K562 (cell line): Measurements from ENCODE around the gene HES3. TPM values are rescaled to one million over a fixed set of nuclear protein-coding genes. Genes with fewer than 3 reads are reported as not detected.

Source experiments
- ARHGAP35 ChIP-seq: fragments of 450-650 bp; IDR thresholded peaks from 2 replicates; pipeline ENCODE4 v1.6.1; 2018; ENCODE audit not compliant: partially characterized antibody
- ARID2 ChIP-seq: fragments of 450-650 bp; IDR thresholded peaks from 2 replicates; pipeline ENCODE4 v1.6.1; 2017; ENCODE audit warnings: antibody characterized with exemption, mild to moderate bottlenecking
- BHLHE40 ChIP-seq: IDR thresholded peaks from 2 replicates; pipeline ENCODE4 v1.6.1; 2011; ENCODE audit warnings: low read length, improper control_type of control experiment
- BRF1 ChIP-seq: IDR thresholded peaks from 3 replicates; pipeline ENCODE4 v1.6.1; 2011; ENCODE audit warnings: borderline replicate concordance, mild to moderate bottlenecking; ENCODE audit not compliant: insufficient read length; ENCODE audit errors: extremely low read depth
- EWSR1 ChIP-seq: fragments of 450-650 bp; IDR thresholded peaks from 2 replicates; pipeline ENCODE4 v1.6.1; 2018; ENCODE audit warnings: borderline replicate concordance, mild to moderate bottlenecking, low read depth, moderate library complexity; ENCODE audit not compliant: partially characterized antibody
- FOXJ3 ChIP-seq: sonication (generic); formaldehyde crosslinking; IDR thresholded peaks from 2 replicates; pipeline ENCODE4 v1.4.0; 2020; ENCODE audit warnings: mild to moderate bottlenecking, missing genetic modification reagents
- GTF3C2 ChIP-seq: IDR thresholded peaks from 3 replicates; pipeline ENCODE4 v1.6.1; 2011; ENCODE audit warnings: borderline replicate concordance, mild to moderate bottlenecking, moderate library complexity; ENCODE audit not compliant: insufficient read length; ENCODE audit errors: extremely low read depth
- MAFG ChIP-seq: fragments of 450-650 bp; conservative IDR thresholded peaks from 2 replicates; pipeline ENCODE4 v1.6.1; 2016; ENCODE audit warnings: missing genetic modification characterization, missing compliant biosample characterization
- MBD1 ChIP-seq: fragments of 250-450 bp; sonication (Bioruptor Pico); IDR thresholded peaks from 2 replicates; pipeline ENCODE4 v1.8.0; 2022; ENCODE audit warnings: inconsistent platforms
- MCM5 ChIP-seq: fragments of 450-650 bp; IDR thresholded peaks from 2 replicates; pipeline ENCODE4 v1.6.1; 2016; ENCODE audit warnings: low read depth
- MCM7 ChIP-seq, 2 experiments: fragments of 450-650 bp; IDR thresholded peaks; 2 replicates each; pipeline ENCODE4 v1.6.1; 2016 to 2018
- MTA2 ChIP-seq: fragments of 450-650 bp; IDR thresholded peaks from 2 replicates; pipeline ENCODE4 v1.6.1; 2016; ENCODE audit warnings: low read depth
- NCOA1 ChIP-seq: fragments of 450-650 bp; IDR thresholded peaks from 2 replicates; pipeline ENCODE4 v1.6.1; 2016; ENCODE audit warnings: low read depth
- PRDM10 ChIP-seq: fragments of 450-650 bp; IDR thresholded peaks from 2 replicates; pipeline ENCODE4 v1.6.1; 2018; ENCODE audit not compliant: partially characterized antibody
- RAD21 ChIP-seq, 2 experiments: fragments of 250-450 bp in 1 of 2; fragments of 450-650 bp in 1 of 2; sonication (Bioruptor Pico) in 1 of 2; formaldehyde crosslinking in 1 of 2; IDR thresholded peaks in 1 of 2; conservative IDR thresholded peaks in 1 of 2; 2 replicates each; pipeline versions ENCODE4 v1.4.0 to v1.8.0; 2020 to 2022; ENCODE audit warnings: mild to moderate bottlenecking in 2 of 2, moderate library complexity in 1 of 2
- RBBP5 ChIP-seq: fragments of 200-600 bp; sonication (generic); IDR thresholded peaks from 2 replicates; pipeline ENCODE4 v1.6.1; 2012; ENCODE audit warnings: borderline replicate concordance, mild to moderate bottlenecking, low read length, control low read depth, inconsistent platforms; ENCODE audit not compliant: insufficient read depth, poor library complexity, severe bottlenecking
- SAFB ChIP-seq: fragments of 200-400 bp; formaldehyde crosslinking; IDR thresholded peaks from 2 replicates; pipeline ENCODE4 v1.6.1; 2017; ENCODE audit warnings: low read depth, low read length, borderline replicate concordance
- XRCC5 ChIP-seq: fragments of 200-400 bp; formaldehyde crosslinking; IDR thresholded peaks from 2 replicates; pipeline ENCODE4 v1.6.1; 2017; ENCODE audit warnings: low read depth, mild to moderate bottlenecking, low read length
- ZNF444 ChIP-seq: fragments of 250-450 bp; sonication (Bioruptor Pico); IDR thresholded peaks from 2 replicates; pipeline ENCODE4 v1.4.0; 2020; ENCODE audit warnings: mild to moderate bottlenecking, moderate library complexity
- ZNF764 ChIP-seq: fragments of 250-450 bp; sonication (Bioruptor Pico); IDR thresholded peaks from 2 replicates; pipeline ENCODE4 v1.4.0; 2020; ENCODE audit warnings: low read depth, mild to moderate bottlenecking, moderate library complexity
- ZSCAN32 ChIP-seq: fragments of 450-650 bp; formaldehyde crosslinking; IDR thresholded peaks from 2 replicates; pipeline ENCODE4 v1.4.0; 2020; ENCODE audit warnings: mild to moderate bottlenecking, moderate library complexity
- polyA plus RNA-seq, 8 experiments: library from polyadenylated mRNA; depleted of rRNA in 4 of 8; stranded (reverse) in 5 of 8; unstranded in 3 of 8; fragments of >200 nt; fragmentation: Nextera tagmentation in 2 of 8; fragmentation: Illumina TruSeq in 1 of 8; extraction: Ambion mirVana in 2 of 8; extraction: Trizol in 1 of 8; gene quantifications; 2 replicates each; pipeline versions ENCODE4 v1.2.1 to v1.2.3, GENCODE V29; 2011 to 2014; ENCODE audit warnings: inconsistent platforms in 1 of 8, missing spikeins in 1 of 8
- total RNA-seq, 7 experiments: library from RNA; depleted of rRNA in 6 of 7; stranded (reverse); fragments of >200 nt in 6 of 7; fragmentation: Illumina TruSeq in 2 of 7; extraction: Trizol in 2 of 7; gene quantifications; 2 replicates each; pipeline versions ENCODE4 v1.2.1 to v1.2.3, GENCODE V29; 2011 to 2021; ENCODE audit warnings: low replicate concordance in 1 of 7

The HES3 gene
- total and polyA plus RNA-seq, 9 of the 15 experiments (the other 6 are each of a cell fraction or from before 2014, with no cell fraction given): not detected

- TF ChIP-seq GTF3C2 (no peak), ZSCAN32 (no peak), RBBP5 (peak; percentile 8), FOXJ3 (no peak), NCOA1 (no peak), MCM7 (IDR thresholded peaks at IDR 0.05) (no peak), ARID2 (no peak), XRCC5 (no peak), MCM5 (no peak), RAD21 (CRISPR knock-in tag; conservative IDR thresholded peaks at IDR 0.05 in 1 of 2, IDR thresholded peaks at IDR 0.05 in 1 of 2) (no peak), SAFB (no peak), EWSR1 (no peak), ARHGAP35 (no peak), ZNF444 (no peak), BHLHE40 (no peak), ZNF764 (CRISPR knock-in tag) (no peak), MBD1 (CRISPR knock-in tag) (no peak), PRDM10 (no peak), BRF1 (no peak), MAFG (tag) (no peak), MTA2 (no peak)
These were observed 38.0 kb upstream of the HES3 start, which contains the start of gene RNF207 (continued) for GRCh38 chr1:6205849-6206519.
